Endothelial cell of umbilical vein (primary cell): ENCODE data around the gene SMG1. TPM values are rescaled to one million over a fixed set of nuclear protein-coding genes. Genes with fewer than 3 reads are reported as not detected.
"Not testable (repeated sequence)": the region's sequence is repeated elsewhere in the genome, so short reads cannot be mapped to it uniquely, and the experiment has no call there.

Source experiments
- BruUV-seq: library from RNA; stranded (reverse); fragments of 400-500 nt; replicated peaks from 2 replicates; lab custom pipeline; 2021; lab: Mats Ljungman, UMichigan
- CTCF ChIA-PET: fragments of 300-600, 350-600 bp; sonication (Branson Sonifier 250); formaldehyde crosslinking; loops from one replicate; lab custom pipeline; 2021; ENCODE audit warnings: antibody characterized with exemption, inconsistent platforms; lab: Charles Lee
- POLR2A ChIA-PET: fragments of 300-600, 350-600 bp; sonication (Branson Sonifier 250); formaldehyde crosslinking; loops from one replicate; lab custom pipeline; 2021; ENCODE audit warnings: antibody characterized with exemption, inconsistent platforms; lab: Charles Lee
- DNase-seq: peaks from one replicate; pipeline ENCODE4 v3.0.0-alpha.2; 2011; ENCODE audit warnings: low read depth, low spot score
- FAIRE-seq: peaks from 2 replicates; lab custom pipeline; 2011; peaks lifted over from hg19 to GRCh38; lab: Jason Lieb, UNC
- H2AFZ ChIP-seq: 2 replicates; pipeline ENCODE4 v1.6.0; 2012; ENCODE audit warnings: low read depth, low read length, control low read depth, inconsistent platforms
- H3K27ac ChIP-seq: 2 replicates; pipeline ENCODE4 v1.5.1; 2011; ENCODE audit warnings: low read depth, mild to moderate bottlenecking, control low read depth, low read length, moderate library complexity; ENCODE audit not compliant: insufficient read depth
- H3K27me3 ChIP-seq, 2 experiments: 2 replicates each; pipeline versions ENCODE4 v1.6.0 to v1.6.1; 2011; ENCODE audit warnings: low read length in 2 of 2, mixed read lengths in 1 of 2; ENCODE audit not compliant: control insufficient read depth in 2 of 2, insufficient read depth in 2 of 2
- H3K36me3 ChIP-seq, 2 experiments: 2 replicates in 1 of 2; 3 replicates in 1 of 2; pipeline ENCODE4 v1.5.1; 2011; ENCODE audit warnings: low read length in 2 of 2, mild to moderate bottlenecking in 1 of 2, moderate library complexity in 1 of 2; ENCODE audit not compliant: control insufficient read depth in 2 of 2, insufficient read depth in 2 of 2; ENCODE audit errors: extremely low read depth in 1 of 2
- H3K4me1 ChIP-seq: 3 replicates; pipeline ENCODE4 v1.5.1; 2011; ENCODE audit warnings: mild to moderate bottlenecking, low read length; ENCODE audit not compliant: control insufficient read depth, insufficient read depth; ENCODE audit errors: extremely low read depth
- H3K4me2 ChIP-seq: 2 replicates; pipeline ENCODE4 v1.6.1; 2011; ENCODE audit warnings: low read length, control low read depth, mixed read lengths; ENCODE audit not compliant: insufficient read depth
- H3K4me3 ChIP-seq, 3 experiments: fragments of 200-600 bp in 1 of 3; sonication (generic), shearing (Covaris generic) in 1 of 3; replicated peaks in 1 of 3; 2 replicates each; pipeline ENCODE4 v1.5.1; 2011 to 2016; ENCODE audit warnings: control low read depth in 3 of 3, low read length in 3 of 3, mild to moderate bottlenecking in 2 of 3, inconsistent platforms in 1 of 3, low read depth in 1 of 3, moderate library complexity in 1 of 3; ENCODE audit not compliant: insufficient read depth in 1 of 3
- H3K79me2 ChIP-seq: 2 replicates; pipeline ENCODE4 v1.6.0; 2012; ENCODE audit warnings: low read length, inconsistent platforms; ENCODE audit not compliant: control insufficient read depth, insufficient read depth
- H3K9ac ChIP-seq: replicated peaks from 2 replicates; pipeline ENCODE3; 2011; ENCODE audit warnings: low read length, control low read depth; ENCODE audit not compliant: insufficient read depth; ENCODE audit errors: extremely low read depth
- H3K9me1 ChIP-seq: replicated peaks from 3 replicates; pipeline ENCODE4 v1.6.0; 2011; ENCODE audit warnings: mild to moderate bottlenecking, low read length; ENCODE audit not compliant: control insufficient read depth, insufficient read depth; ENCODE audit errors: extremely low read depth
- H3K9me3 ChIP-seq: replicated peaks from 2 replicates; pipeline ENCODE4 v1.5.1; 2012; ENCODE audit warnings: low read length, inconsistent platforms; ENCODE audit not compliant: control insufficient read depth, insufficient read depth
- H4K20me1 ChIP-seq: replicated peaks from 2 replicates; pipeline ENCODE3; 2011; ENCODE audit warnings: mild to moderate bottlenecking, low read length; ENCODE audit not compliant: control insufficient read depth, insufficient read depth; ENCODE audit errors: extremely low read depth
- EZH2 ChIP-seq: IDR thresholded peaks from 2 replicates; pipeline ENCODE4 v1.6.1; 2012; ENCODE audit warnings: borderline replicate concordance, low read depth, mild to moderate bottlenecking, moderate library complexity, low read length, inconsistent platforms; ENCODE audit not compliant: severe bottlenecking
- FOS ChIP-seq: IDR thresholded peaks from 2 replicates; pipeline ENCODE4 v1.6.1; 2011; ENCODE audit warnings: mild to moderate bottlenecking, low read length, moderate library complexity, borderline replicate concordance; ENCODE audit not compliant: insufficient read depth
- GATA2 ChIP-seq: IDR thresholded peaks from 2 replicates; pipeline ENCODE4 v1.7.0; 2011; ENCODE audit warnings: low read depth, mild to moderate bottlenecking, moderate library complexity, mixed read lengths, low read length; ENCODE audit not compliant: insufficient read length, insufficient read depth
- JUN ChIP-seq: IDR thresholded peaks from 2 replicates; pipeline ENCODE4 v1.6.1; 2011; ENCODE audit warnings: borderline replicate concordance, low read depth; ENCODE audit not compliant: insufficient read length, insufficient read depth
- MYC ChIP-seq: IDR thresholded peaks from one replicate; pipeline ENCODE4 v1.6.1; 2011; ENCODE audit warnings: mild to moderate bottlenecking, low read depth, low read length
- POLR2A ChIP-seq: IDR thresholded peaks from 2 replicates; pipeline ENCODE4 v1.6.1; 2012; ENCODE audit warnings: low read depth, mild to moderate bottlenecking, control low read depth, low read length
- POLR2AphosphoS5 ChIP-seq: IDR thresholded peaks from 2 replicates; pipeline ENCODE4 v1.6.1; 2012; ENCODE audit warnings: low read depth, mild to moderate bottlenecking, control low read depth, low read length, moderate library complexity; ENCODE audit not compliant: insufficient read depth
- dilution Hi-C: fragments of 300-500 bp; cut with MboI; formaldehyde crosslinking; loops from one replicate; pipeline ENCODE4 v1.15.0; 2019; ENCODE audit warnings: low sequenced_read_pairs; ENCODE audit not compliant: extremely low pct_ligation_motif_present
- intact Hi-C: fragments of 100-400 bp; cut with micrococcal nuclease; formaldehyde crosslinking; loops from one replicate; pipeline ENCODE4 v1.10.0; 2022
- polyA plus RNA-seq, 4 experiments: library from polyadenylated mRNA; depleted of rRNA in 3 of 4; stranded (reverse) in 3 of 4; unstranded in 1 of 4; fragments of >200 nt; gene quantifications; 2 replicates each; pipeline versions ENCODE4 v1.2.1 to v1.2.3, GENCODE V29; 2011 to 2012; ENCODE audit warnings: missing spikeins in 1 of 4
- total RNA-seq: library from RNA; stranded (reverse); gene quantifications from 2 replicates; pipeline ENCODE4 v1.2.3, GENCODE V29; 2021
- TF ChIP-seq, protein P1 (sequence below): IDR thresholded peaks from 2 replicates; pipeline ENCODE4 v1.6.1; 2011; ENCODE audit not compliant: insufficient read depth, insufficient read length
- TF ChIP-seq, protein P2 (sequence below), 2 donors: IDR thresholded peaks; 1 replicate in 1 of 2; 2 replicates in 1 of 2; pipeline ENCODE4 v1.5.1; 2011; ENCODE audit warnings: low read length in 2 of 2, mild to moderate bottlenecking in 2 of 2, moderate library complexity in 2 of 2, control low read depth in 1 of 2, inconsistent platforms in 1 of 2, low read depth in 1 of 2; ENCODE audit not compliant: insufficient read depth in 1 of 2; ENCODE audit errors: extremely low read depth in 1 of 2

SMG1 gene
- total and polyA plus RNA-seq, 2 donors (not counting 3 experiments of a cell fraction or from before 2014, with no cell fraction given): 14.0 to 90.8 TPM

DNA sequence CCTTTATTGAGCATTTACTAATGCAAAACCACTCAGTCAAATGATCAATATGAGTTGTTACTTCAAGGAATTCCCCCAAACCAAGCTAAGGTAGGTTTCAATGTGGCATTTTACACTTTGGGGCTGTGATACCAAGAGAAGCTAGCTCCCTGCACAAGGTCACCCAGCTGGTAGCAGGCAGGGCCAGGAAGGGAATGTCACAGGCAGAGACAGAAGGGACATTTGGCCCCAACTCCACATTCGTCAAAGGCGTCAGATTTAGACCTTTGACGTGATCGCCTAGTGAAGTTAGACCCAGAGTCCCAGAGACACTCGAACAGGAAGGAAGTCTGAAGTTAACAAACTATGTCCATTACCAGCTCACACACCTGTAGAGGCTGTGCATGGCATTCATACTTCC, 5.5 kb upstream of the SMG1 start:
- Histone ChIP-seq H3K36me3 (no peaks in the 10 kb centered on the region), H2AFZ (no peak overlapping the region), H3K27me3 (peaks cover 0 to 2% of the 10 kb centered on the region in 2 experiments), H3K4me3 (no peak overlapping the region), H3K9ac (no peak overlapping the region), H3K79me2 (no peaks in the 10 kb centered on the region), H3K4me1 (peaks cover 2% of the 10 kb centered on the region), H3K9me3 (no peaks in the 10 kb centered on the region), H4K20me1 (no peaks in the 10 kb centered on the region), H3K4me2 (no peak overlapping the region), H3K9me1 (no peaks in the 10 kb centered on the region), H3K27ac (no peak overlapping the region)
- CTCF ChIA-PET: interaction anchor here (1.2 kb wide), 1 partner anchor 14 kb away, joined by 5 read pairs; no protein-coding TSS in a partner anchor
- no peak for TF ChIP-seq POLR2AphosphoS5
- TF ChIP-seq, protein P1, sequence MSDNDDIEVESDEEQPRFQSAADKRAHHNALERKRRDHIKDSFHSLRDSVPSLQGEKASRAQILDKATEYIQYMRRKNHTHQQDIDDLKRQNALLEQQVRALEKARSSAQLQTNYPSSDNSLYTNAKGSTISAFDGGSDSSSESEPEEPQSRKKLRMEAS: no peak
- no peak for TF ChIP-seq EZH2
- no peak for TF ChIP-seq POLR2A
- no peak for TF ChIP-seq MYC
- TF ChIP-seq JUN: no peak
- TF ChIP-seq FOS: no peak
- TF ChIP-seq, protein P2, sequence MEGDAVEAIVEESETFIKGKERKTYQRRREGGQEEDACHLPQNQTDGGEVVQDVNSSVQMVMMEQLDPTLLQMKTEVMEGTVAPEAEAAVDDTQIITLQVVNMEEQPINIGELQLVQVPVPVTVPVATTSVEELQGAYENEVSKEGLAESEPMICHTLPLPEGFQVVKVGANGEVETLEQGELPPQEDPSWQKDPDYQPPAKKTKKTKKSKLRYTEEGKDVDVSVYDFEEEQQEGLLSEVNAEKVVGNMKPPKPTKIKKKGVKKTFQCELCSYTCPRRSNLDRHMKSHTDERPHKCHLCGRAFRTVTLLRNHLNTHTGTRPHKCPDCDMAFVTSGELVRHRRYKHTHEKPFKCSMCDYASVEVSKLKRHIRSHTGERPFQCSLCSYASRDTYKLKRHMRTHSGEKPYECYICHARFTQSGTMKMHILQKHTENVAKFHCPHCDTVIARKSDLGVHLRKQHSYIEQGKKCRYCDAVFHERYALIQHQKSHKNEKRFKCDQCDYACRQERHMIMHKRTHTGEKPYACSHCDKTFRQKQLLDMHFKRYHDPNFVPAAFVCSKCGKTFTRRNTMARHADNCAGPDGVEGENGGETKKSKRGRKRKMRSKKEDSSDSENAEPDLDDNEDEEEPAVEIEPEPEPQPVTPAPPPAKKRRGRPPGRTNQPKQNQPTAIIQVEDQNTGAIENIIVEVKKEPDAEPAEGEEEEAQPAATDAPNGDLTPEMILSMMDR (IDR thresholded peaks at IDR 0.05; ENCODE audit: extremely low read depth in 1 of 2, insufficient read depth in 1 of 2, low read depth in 1 of 2, low read length in 2 of 2): no peak
- TF ChIP-seq GATA2: no peak
- POLR2A ChIA-PET: no interaction called here
- no peak for DNase-seq
- dilution Hi-C loops (no loop called here), intact Hi-C loops (no loop called here)
- no peak for FAIRE-seq
- no TSS peak for BruUV-seq

DNA sequence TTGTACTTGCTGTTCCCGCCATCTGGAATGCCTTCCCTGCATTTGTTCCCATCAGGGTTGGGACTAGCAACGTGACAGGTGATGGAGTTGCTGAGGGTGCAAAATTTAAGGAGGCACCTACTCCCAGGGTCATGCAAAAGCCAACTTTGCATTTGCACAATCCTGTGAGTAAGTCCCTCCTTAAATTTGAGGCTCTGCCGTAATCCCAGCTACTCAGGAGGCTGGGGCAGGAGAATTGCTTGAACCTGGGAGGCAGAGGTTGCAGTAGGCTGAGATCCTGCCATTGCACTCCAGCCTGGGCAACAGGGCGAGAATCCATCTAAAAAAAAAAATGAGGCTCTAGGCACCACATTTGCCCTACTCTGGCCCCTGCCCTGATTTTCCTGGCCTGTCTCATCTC, 3.9 kb upstream of the SMG1 start:
- H3K9me1 ChIP-seq, H3K9me3 ChIP-seq, H3K27me3 ChIP-seq, H3K9ac ChIP-seq, H3K4me1 ChIP-seq, DNase-seq, dilution Hi-C loops, H3K4me2 ChIP-seq, H3K27ac ChIP-seq, BruUV-seq, FAIRE-seq, H3K4me3 ChIP-seq, H3K79me2 ChIP-seq, H3K36me3 ChIP-seq, H2AFZ ChIP-seq, POLR2A ChIA-PET, H4K20me1 ChIP-seq, intact Hi-C loops: not testable (repeated sequence)
- CTCF ChIA-PET: interaction anchor here (0.6 kb wide), 1 partner anchor 25 kb away, joined by 3 read pairs; no protein-coding TSS in a partner anchor

GRCh38 chr16:18928073-18928472, 1.9 kb upstream of the SMG1 start:
- DNase-seq, H3K9me1 ChIP-seq, H3K4me3 ChIP-seq, H2AFZ ChIP-seq, BruUV-seq, H3K9ac ChIP-seq, POLR2A ChIA-PET, H4K20me1 ChIP-seq, H3K27ac ChIP-seq, H3K4me2 ChIP-seq, H3K36me3 ChIP-seq, H3K9me3 ChIP-seq, dilution Hi-C loops, H3K27me3 ChIP-seq, CTCF ChIA-PET, H3K4me1 ChIP-seq, FAIRE-seq: not testable (repeated sequence)
- H3K79me2 ChIP-seq: peaks cover 26% of the 10 kb centered on the region
- intact Hi-C loops: loop anchor here (5.0 kb wide), 1 partner anchor 139 kb away; the partner anchor contains the start of gene COQ7
